HG03457 (cell line): ENCODE results near the gene CLDN7.
"Not testable (repeated sequence)": the region's sequence is repeated elsewhere in the genome, so short reads cannot be mapped to it uniquely, and the experiment has no call there.

Experiments used
- ATAC-seq: cut with Tn5 transposase; IDR thresholded peaks from one replicate; pipeline ENCODE4 v1.9.1; 2021; ENCODE audit warnings: moderate number of reproducible peaks; ENCODE audit not compliant: unreplicated experiment

The CLDN7 gene

GRCh38 chr17:7256766-7257456, 5.4 kb downstream of the CLDN7 start:
- ATAC-seq = no peak

- no peak for ATAC-seq
Measured at GRCh38 chr17:7254511-7254910, 7.8 kb downstream of the CLDN7 start.

- ATAC-seq = no peak
Measured at GRCh38 chr17:7253082-7253481, 9.2 kb downstream of the CLDN7 start.

- peak; percentile 41 for ATAC-seq
Measured at GRCh38 chr17:7252176-7253043, 9.9 kb downstream of the CLDN7 start, which contains the start of gene ELP5. TSS of gene ELP5 (plus strand) at chr17:7252215. CDS start at chr17:7252551, 336 bp downstream.

- peak; percentile 54 for ATAC-seq
Measured at GRCh38 chr17:7251661-7252175, 10.6 kb downstream of the CLDN7 start, which contains the start of gene CTDNEP1. TSS of gene CTDNEP1 (minus strand) at chr17:7251734. CDS start at chr17:7251296, 438 bp downstream.

GRCh38 chr17:7250695-7251627, 11.3 kb downstream of the CLDN7 start:
- ATAC-seq = no peak

GRCh38 chr17:7249830-7250229, 12.4 kb downstream of the CLDN7 start:
- no peak for ATAC-seq

GRCh38 chr17:7249214-7249613, 13.1 kb downstream of the CLDN7 start:
- ATAC-seq = no peak

- ATAC-seq = no peak
Measured at GRCh38 chr17:7248796-7249195, 13.5 kb downstream of the CLDN7 start.

- ATAC-seq = no peak
Measured at GRCh38 chr17:7246779-7247178, 15.5 kb downstream of the CLDN7 start.

GRCh38 chr17:7243838-7244237, 18.4 kb downstream of the CLDN7 start:
- not testable (repeated sequence) for ATAC-seq

GRCh38 chr17:7243453-7243729, 18.9 kb downstream of the CLDN7 start:
- ATAC-seq = no peak

GRCh38 chr17:7242717-7243452, 19.4 kb downstream of the CLDN7 start:
- ATAC-seq = peak; percentile 36

GRCh38 chr17:7241783-7242716, 20.2 kb downstream of the CLDN7 start, which contains the start of gene GABARAP:
TSS of gene GABARAP (minus strand) at chr17:7242449. CDS start at chr17:7242330, 119 bp downstream.
- ATAC-seq = peak; percentile 29

GRCh38 chr17:7241090-7241733, 21.1 kb downstream of the CLDN7 start:
- no peak for ATAC-seq

- no peak for ATAC-seq
Measured at GRCh38 chr17:7240375-7240774, 21.9 kb downstream of the CLDN7 start.

GRCh38 chr17:7239091-7240027, 22.9 kb downstream of the CLDN7 start, which contains the start of gene PHF23:
TSS of gene PHF23 (minus strand) at chr17:7239457. CDS start at chr17:7239279, 178 bp downstream.
- ATAC-seq = peak; percentile 32
